Left lung (tissue), 10 donors: ENCODE measurements around the gene RYR2. TPM values are rescaled to one million over a fixed set of nuclear protein-coding genes. Genes with fewer than 3 reads are reported as not detected.
A peak's percentile ranks its signal among the peaks of the same experiment; 100 is the strongest.

Experiments used
- ATAC-seq: fragments of 200-7000 bp; cut with Tn5 transposase; one replicate; pipeline ENCODE4 v1.9.1; 2020; ENCODE audit warnings: moderate library complexity
- DNase-seq, 4 donors: peaks; one replicate each; pipeline ENCODE4 v3.0.0-alpha.2; 2013 to 2020
- H3K27ac ChIP-seq, 2 donors: fragments of 200-600 bp; sonication (generic) in 1 of 2; one replicate each; pipeline versions ENCODE4 v1.5.0 to v1.8.0; 2020 to 2021
- H3K27me3 ChIP-seq, 2 donors: fragments of 200-600 bp; sonication (generic) in 1 of 2; one replicate each; pipeline versions ENCODE4 v1.5.0 to v1.8.0; 2020 to 2021
- H3K36me3 ChIP-seq, 2 donors: fragments of 200-600 bp; sonication (generic) in 1 of 2; one replicate each; pipeline versions ENCODE4 v1.5.0 to v1.8.0; 2020 to 2021
- H3K4me1 ChIP-seq, 2 donors: fragments of 200-600 bp; one replicate each; pipeline ENCODE4 v1.8.0; 2021
- H3K4me3 ChIP-seq, 2 donors: fragments of 200-600 bp; sonication (generic) in 1 of 2; one replicate each; pipeline versions ENCODE4 v1.5.0 to v1.8.0; 2020 to 2021; ENCODE audit warnings: mild to moderate bottlenecking in 1 of 2
- H3K9me3 ChIP-seq, 2 donors: fragments of 200-600 bp; sonication (generic) in 1 of 2; one replicate each; pipeline versions ENCODE4 v1.5.0 to v1.8.0; 2020 to 2021
- CTCF ChIP-seq, 2 donors: fragments of 200-600 bp; sonication (generic) in 1 of 2; IDR thresholded peaks; one replicate each; pipeline versions ENCODE4 v1.5.0 to v1.8.0; 2021; ENCODE audit warnings: antibody characterized with exemption in 2 of 2
- intact Hi-C, 2 donors: fragments of 100-400 bp; cut with DNase I; formaldehyde crosslinking; loops; one replicate each; pipeline versions ENCODE4 v1.11.2 to v1.14.2; 2022
- polyA plus RNA-seq, 6 donors: library from polyadenylated mRNA; unstranded; fragments of 120-200 nt; gene quantifications; one replicate each; pipeline ENCODE4 v1.2.1, GENCODE V29; 2013; ENCODE audit not compliant: insufficient read length in 6 of 6
- total RNA-seq, 2 donors: library from RNA; stranded (reverse); fragmentation: NEBNext Ultra II Directional; extraction: Animal tissue kit (Norgen Biotek cat#: 25700); gene quantifications; one replicate each; pipeline ENCODE4 v1.2.1, GENCODE V29; 2021
- donor health status: DM: no; HTN: yes; CAD: no.
- donor health status: DM: no; HTN: no; CAD: no.

The RYR2 gene
- total and polyA plus RNA-seq, 8 donors = 4.7 to 10.3 (median 7.6) TPM

- intact Hi-C loops = no loop called here
- DNase-seq = no peak
- ATAC-seq = peak; percentile 71
- Histone ChIP-seq H3K27ac (peak overlapping the region in 1 of 2 donors; percentile 33), H3K9me3 (no peaks in the 10 kb centered on the region), H3K4me3 (no peak overlapping the region), H3K36me3 (no peaks in the 10 kb centered on the region), H3K27me3 (no peaks in the 10 kb centered on the region), H3K4me1 (no peaks in the 10 kb centered on the region)
- no peak for TF ChIP-seq CTCF (IDR thresholded peaks at IDR 0.05)
Measured at GRCh38 chr1:237197470-237198425, 155.8 kb downstream of the RYR2 start.

GRCh38 chr1:237199026-237199425, 157.0 kb downstream of the RYR2 start:
- no peaks in the 10 kb centered on the region for H3K36me3 ChIP-seq
- H3K4me1 ChIP-seq = no peaks in the 10 kb centered on the region
- no peaks in the 10 kb centered on the region for H3K9me3 ChIP-seq
- intact Hi-C loops = no loop called here
- H3K27ac ChIP-seq = peak overlapping the region in 1 of 2 donors; percentile 33
- ATAC-seq (no peak), DNase-seq (no peak)
- H3K27me3 ChIP-seq = no peaks in the 10 kb centered on the region
- no peak for TF ChIP-seq CTCF (IDR thresholded peaks at IDR 0.05)
- no peak overlapping the region for H3K4me3 ChIP-seq

- intact Hi-C loops = no loop called here
- Histone ChIP-seq H3K27ac (no peak overlapping the region), H3K4me3 (no peak overlapping the region), H3K36me3 (no peaks in the 10 kb centered on the region), H3K4me1 (no peaks in the 10 kb centered on the region), H3K27me3 (no peaks in the 10 kb centered on the region), H3K9me3 (no peaks in the 10 kb centered on the region)
- no peak for TF ChIP-seq CTCF (IDR thresholded peaks at IDR 0.05)
- ATAC-seq (no peak), DNase-seq (no peak)
Measured at GRCh38 chr1:237201155-237201554, 159.2 kb downstream of the RYR2 start.

GRCh38 chr1:237204841-237205240, 162.9 kb downstream of the RYR2 start:
- DNase-seq = no peak
- Histone ChIP-seq H3K4me1 (no peaks in the 10 kb centered on the region), H3K9me3 (no peaks in the 10 kb centered on the region), H3K4me3 (no peak overlapping the region), H3K36me3 (no peaks in the 10 kb centered on the region), H3K27ac (no peak overlapping the region), H3K27me3 (no peaks in the 10 kb centered on the region)
- ATAC-seq = no peak
- no peak for TF ChIP-seq CTCF (IDR thresholded peaks at IDR 0.05)
- intact Hi-C loops = no loop called here

- Histone ChIP-seq H3K27ac (no peak overlapping the region), H3K4me3 (no peak overlapping the region), H3K9me3 (no peaks in the 10 kb centered on the region), H3K27me3 (no peaks in the 10 kb centered on the region), H3K36me3 (no peaks in the 10 kb centered on the region), H3K4me1 (no peaks in the 10 kb centered on the region)
- intact Hi-C loops = no loop called here
- no peak for TF ChIP-seq CTCF (IDR thresholded peaks at IDR 0.05)
- DNase-seq (peak in 2 of 4 donors; percentile 46 to 51), ATAC-seq (peak; percentile 76)
Measured at GRCh38 chr1:237205400-237206064, 163.5 kb downstream of the RYR2 start.
